LNCaP clone FGC (cell line): Measurements from ENCODE around the gene OR5A2.

ENCODE experiments used
- DNase-seq: peaks from one replicate; pipeline ENCODE4 v3.0.0-alpha.2; 2011; ENCODE audit warnings: low read depth
- H3K4me3 ChIP-seq: 2 replicates; pipeline ENCODE4 v1.5.1; 2011; ENCODE audit warnings: mild to moderate bottlenecking, low read depth, low read length, control low read depth
- CTCF ChIP-seq: IDR thresholded peaks from 2 replicates; pipeline ENCODE4 v1.5.1; 2012; ENCODE audit warnings: mild to moderate bottlenecking; ENCODE audit not compliant: control insufficient read depth, insufficient read depth; ENCODE audit errors: extremely low read depth

The OR5A2 gene

DNA sequence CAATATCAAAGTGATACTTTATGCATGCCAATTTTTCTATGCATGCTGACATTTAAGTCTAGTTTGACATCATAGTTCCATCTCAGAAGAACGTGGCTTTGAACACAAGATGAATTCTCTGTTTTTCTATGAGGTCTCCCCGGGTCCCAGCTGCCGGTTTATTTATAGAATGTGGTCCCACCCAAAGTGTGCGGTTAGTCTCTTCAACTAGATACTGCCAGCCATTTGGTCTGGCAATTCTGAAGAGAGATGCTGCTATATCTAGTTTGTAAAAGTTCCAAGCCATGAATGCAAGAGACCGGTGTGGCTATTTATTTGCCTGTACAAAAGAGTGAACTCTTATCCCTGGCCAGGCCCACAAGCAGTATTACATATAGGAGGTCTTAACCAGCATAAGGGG lies 9.2 kb downstream of the OR5A2 start:
- TF ChIP-seq CTCF = no peak
- no peak for DNase-seq
- no peak overlapping the region for H3K4me3 ChIP-seq

DNA sequence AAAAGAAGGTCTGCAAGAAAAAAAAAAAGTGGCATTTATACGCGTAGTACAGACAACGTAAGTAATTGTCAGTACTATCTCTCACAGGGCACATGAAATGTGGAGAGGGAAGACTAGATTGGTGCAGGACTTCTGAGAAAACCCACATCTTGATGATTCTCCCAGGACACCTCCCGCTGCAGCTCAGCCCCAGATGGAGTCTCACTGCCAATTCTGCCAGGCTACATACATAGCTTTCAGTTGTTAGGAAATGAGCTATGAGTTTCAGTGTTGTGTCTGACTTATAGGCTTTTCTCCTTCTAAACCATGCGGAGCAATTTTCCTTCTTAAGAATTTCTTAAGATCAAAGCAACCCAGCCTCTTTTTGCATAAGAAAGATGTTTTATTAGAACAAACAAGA lies 9.6 kb downstream of the OR5A2 start:
- no peak for DNase-seq
- no peak overlapping the region for H3K4me3 ChIP-seq
- TF ChIP-seq CTCF = no peak

DNA sequence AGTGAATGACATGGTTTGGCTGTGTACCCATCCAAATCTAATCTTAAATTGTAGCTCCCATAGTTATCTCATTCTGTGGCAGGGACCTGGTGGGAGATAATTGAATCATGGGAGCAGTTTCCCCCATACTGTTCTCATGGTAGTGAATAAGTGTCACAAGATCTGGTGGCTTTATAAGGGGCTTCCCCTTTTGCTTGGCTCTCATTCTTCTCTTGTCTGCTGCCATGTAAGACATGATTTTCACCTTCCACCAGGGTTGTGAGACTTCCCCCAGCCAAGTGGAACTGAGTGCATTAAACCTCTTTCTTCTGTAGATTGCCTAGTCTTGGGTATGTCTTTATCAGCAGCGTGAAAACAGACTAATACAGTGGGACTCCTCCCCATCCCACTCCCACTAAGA lies 11.1 kb downstream of the OR5A2 start:
- TF ChIP-seq CTCF = no peak
- no peak for DNase-seq

DNA sequence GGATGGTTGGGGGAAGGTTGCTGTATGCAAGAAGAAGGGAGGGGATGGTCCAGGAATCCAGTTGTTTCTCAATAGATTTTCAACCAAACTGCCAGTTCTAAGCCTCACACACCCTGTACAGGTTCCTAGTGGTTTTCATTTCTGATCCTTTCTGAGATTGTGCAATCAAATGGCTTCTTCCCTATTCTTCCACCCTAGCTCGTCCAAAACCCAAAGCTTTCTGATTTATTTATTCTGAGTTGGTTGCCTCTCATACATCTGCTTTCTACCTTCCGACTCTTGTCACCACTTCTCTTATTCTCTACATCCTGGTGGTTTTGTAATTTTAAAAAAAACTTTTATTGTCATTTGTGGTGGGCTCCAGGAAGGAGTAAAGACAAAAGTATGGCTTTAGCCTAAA lies 12.6 kb downstream of the OR5A2 start:
- no peak for TF ChIP-seq CTCF
- no peak overlapping the region for H3K4me3 ChIP-seq
- no peak for DNase-seq

More for the DNA sequence above, 11.1 kb downstream of the OR5A2 start:
- no peak overlapping the region for H3K4me3 ChIP-seq

GRCh38 chr11:59403546-59403945 lies 22.7 kb downstream of the OR5A2 start:
- H3K4me3 ChIP-seq = no peak overlapping the region
- no peak for TF ChIP-seq CTCF
- DNase-seq = no peak

DNA sequence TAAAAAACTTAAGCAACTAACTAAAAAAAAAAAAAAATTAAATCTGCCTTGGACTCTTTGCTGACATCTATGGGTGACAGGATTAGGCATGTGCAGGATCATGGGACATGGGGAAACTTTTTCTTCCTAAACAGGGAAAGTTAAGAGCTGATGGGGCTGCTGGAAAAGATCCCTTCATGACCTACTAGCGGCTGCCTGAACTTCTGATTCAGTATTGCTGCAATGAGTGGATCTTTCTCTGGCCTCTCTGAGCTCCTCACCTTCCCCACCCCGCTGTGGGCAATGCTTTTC lies 25.0 kb downstream of the OR5A2 start:
- no peak for DNase-seq
- TF ChIP-seq CTCF = peak; percentile 17; the same call in 1 of the 2 replicates
- H3K4me3 ChIP-seq = no peak overlapping the region

GRCh38 chr11:59400461-59401261 lies 25.6 kb downstream of the OR5A2 start:
- DNase-seq = no peak
- TF ChIP-seq CTCF = no peak
- H3K4me3 ChIP-seq = no peak overlapping the region
